DMS114 treated with DMSO at 0.1 percent for 48 hours (cell line): ENCODE results near the gene SFRP2.

ENCODE experiments used
- DNase-seq: peaks from one replicate; lab custom pipeline; 2025; ENCODE audit not compliant: unreplicated experiment; lab: John Stamatoyannopoulos, UW

SFRP2 gene

GRCh38 chr4:153773236-153773690 lies 15.6 kb downstream of the SFRP2 start:
- DNase-seq, result no peak

- no peak for DNase-seq
Measured at GRCh38 chr4:153771046-153771445, 17.8 kb downstream of the SFRP2 start.

GRCh38 chr4:153766758-153767157 lies 22.1 kb downstream of the SFRP2 start:
- no peak for DNase-seq

- DNase-seq, result no peak
Measured at GRCh38 chr4:153765894-153766293, 23.0 kb downstream of the SFRP2 start.

- no peak for DNase-seq
Measured at GRCh38 chr4:153764601-153765368, 24.1 kb downstream of the SFRP2 start.

- no peak for DNase-seq
Measured at GRCh38 chr4:153763404-153763803, 25.5 kb downstream of the SFRP2 start.

GRCh38 chr4:153759407-153760316 lies 29.2 kb downstream of the SFRP2 start, which contains the start of gene RNF175:
Gene RNF175, minus strand, starts transcription at chr4:153760024. Its CDS starts 162 bp downstream, at chr4:153759862.
- DNase-seq, result no peak

- no peak for DNase-seq
Measured at GRCh38 chr4:153758688-153759406, 30.0 kb downstream of the SFRP2 start.

GRCh38 chr4:153758136-153758535 lies 30.7 kb downstream of the SFRP2 start:
- DNase-seq, result no peak

GRCh38 chr4:153757407-153757806 lies 31.5 kb downstream of the SFRP2 start:
- no peak for DNase-seq

- DNase-seq, result no peak
Measured at GRCh38 chr4:153755186-153755585, 33.7 kb downstream of the SFRP2 start.

- DNase-seq, result peak; percentile 26
Measured at GRCh38 chr4:153750197-153750817, 38.6 kb downstream of the SFRP2 start.

- DNase-seq, result no peak
Measured at GRCh38 chr4:153748378-153748777, 40.5 kb downstream of the SFRP2 start.

- no peak for DNase-seq
Measured at GRCh38 chr4:153747406-153747955, 41.4 kb downstream of the SFRP2 start.

GRCh38 chr4:153745651-153746050 lies 43.2 kb downstream of the SFRP2 start:
- DNase-seq, result no peak

GRCh38 chr4:153741541-153741940 lies 47.3 kb downstream of the SFRP2 start:
- DNase-seq, result no peak

- DNase-seq, result no peak
Measured at GRCh38 chr4:153735906-153736461, 52.9 kb downstream of the SFRP2 start.

GRCh38 chr4:153733751-153734448 lies 55.0 kb downstream of the SFRP2 start:
- DNase-seq, result no peak

GRCh38 chr4:153731239-153731638 lies 57.6 kb downstream of the SFRP2 start:
- no peak for DNase-seq
